PFSK-1 (cell line): ENCODE results near the gene HM13.

Experiments used
- POLR2AphosphoS5 ChIP-seq: IDR thresholded peaks from 2 replicates; pipeline ENCODE4 v1.6.1; 2012; ENCODE audit warnings: low read depth, mild to moderate bottlenecking, control low read depth, low read length, moderate library complexity
- TAF1 ChIP-seq: IDR thresholded peaks from 2 replicates; pipeline ENCODE4 v1.6.1; 2012; ENCODE audit warnings: low read length, control low read depth, borderline replicate concordance; ENCODE audit not compliant: insufficient read depth

DNA sequence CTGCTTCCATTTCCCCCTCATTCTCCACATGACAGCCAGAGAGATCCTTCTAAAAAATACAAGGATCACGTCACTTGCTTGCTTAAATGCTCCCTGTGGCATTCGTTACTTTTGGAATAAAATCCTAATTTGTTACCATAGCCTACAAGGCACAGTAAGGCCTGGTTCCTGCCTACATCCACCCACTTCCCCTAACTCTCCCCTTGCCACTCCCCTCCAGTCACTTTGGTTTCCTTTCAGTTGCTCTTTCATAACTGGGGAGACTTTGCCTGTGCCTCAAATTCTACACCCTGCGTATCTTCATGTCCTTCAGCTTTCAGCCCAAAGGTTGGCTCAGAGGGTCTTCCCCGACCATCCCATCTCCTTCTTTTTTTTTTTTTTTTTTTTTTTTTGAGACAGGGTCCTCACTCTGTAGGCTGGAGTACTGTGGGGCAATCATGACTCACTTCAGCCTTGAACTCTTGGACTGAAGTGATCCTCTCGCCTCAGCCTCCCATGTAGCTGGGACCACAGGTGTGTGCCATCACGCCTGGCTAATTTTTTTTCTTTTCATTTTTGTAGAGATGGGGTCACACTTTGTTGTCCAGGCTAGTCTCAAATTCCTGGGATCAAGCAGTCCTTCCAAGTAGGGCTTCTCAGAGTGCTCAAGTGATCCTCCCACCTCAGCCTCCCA lies 103.3 kb downstream of the HM13 start:
- TF ChIP-seq POLR2AphosphoS5 (no peak), TAF1 (no peak)
